ENCODE results near the gene NLRP14.

The NLRP14 gene

GRCh38 chr11:7020183-7020917 is at the start of gene NLRP14, which contains the start of gene ZNF214:
NLRP14 (plus strand) TSS chr11:7020479; CDS start chr11:7038587, 18,108 bp downstream.
ZNF214 (minus strand) TSS chr11:7020346; CDS start chr11:7002835, 17,511 bp downstream.
- DNase-seq, result no peak

- no peak for DNase-seq
Observed at GRCh38 chr11:6979365-6979764, 40.9 kb upstream of the NLRP14 start.

DNA sequence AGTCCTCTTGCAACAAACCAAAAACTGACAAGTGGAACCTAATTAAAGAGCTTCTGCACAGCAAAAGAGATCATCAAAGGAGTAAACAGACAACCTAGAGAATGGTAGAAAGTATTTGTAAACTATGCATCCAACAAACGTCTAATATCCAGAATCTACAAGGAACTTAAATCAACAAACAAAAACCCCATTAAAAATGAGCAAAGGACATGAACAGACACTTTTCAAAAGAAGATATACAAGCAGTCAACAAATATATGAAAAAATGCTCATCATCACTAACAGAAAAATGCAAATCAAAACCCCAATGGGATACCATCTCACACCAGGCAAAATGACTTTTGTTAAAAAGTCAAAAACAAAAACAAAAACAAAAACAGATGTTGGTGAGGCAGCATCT is 33.8 kb upstream of the NLRP14 start:
- no peak for DNase-seq

DNA sequence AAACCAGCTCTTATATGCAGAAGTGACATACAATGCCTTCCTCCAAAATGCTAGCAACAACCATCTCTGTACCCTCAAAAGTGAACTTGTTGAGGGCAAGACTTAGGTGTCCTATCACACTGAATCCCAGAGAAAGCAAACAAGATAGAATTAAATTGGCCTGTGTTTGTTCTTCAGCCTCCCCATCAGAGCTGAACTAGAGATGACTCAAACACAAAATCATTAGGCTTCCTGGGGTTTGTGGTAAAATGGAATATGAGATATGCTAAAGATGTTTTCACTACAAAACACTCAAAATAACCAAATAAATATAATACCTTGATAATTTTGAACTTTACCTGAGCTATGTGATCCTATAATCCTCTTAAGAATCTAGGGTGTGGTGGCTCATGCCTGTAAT is 31.8 kb upstream of the NLRP14 start:
- DNase-seq, result no peak

GRCh38 chr11:6991227-6991626 is 29.1 kb upstream of the NLRP14 start:
- DNase-seq, result no peak

- DNase-seq, result no peak
Observed at GRCh38 chr11:6992026-6992425, 28.3 kb upstream of the NLRP14 start.

GRCh38 chr11:6992457-6993417 is 27.5 kb upstream of the NLRP14 start:
- no peak for DNase-seq

DNA sequence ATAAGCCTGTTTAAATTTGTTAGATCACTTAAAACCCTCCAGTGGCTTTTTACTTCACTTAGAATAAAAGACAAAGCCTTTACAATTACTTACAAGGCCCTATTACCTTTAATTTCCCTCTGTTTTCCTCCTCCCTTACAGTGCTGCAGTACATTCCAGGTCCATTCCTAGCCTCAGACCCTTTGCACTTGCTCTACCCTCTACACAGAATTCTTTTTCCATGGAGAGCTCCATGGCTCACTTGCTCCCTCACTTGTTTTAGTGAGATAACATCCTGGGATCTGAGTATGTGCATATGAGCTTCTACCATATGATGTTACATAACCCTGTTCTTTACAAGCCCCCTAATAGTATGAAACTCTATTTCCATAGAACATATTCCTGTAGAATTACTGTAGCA is 24.6 kb upstream of the NLRP14 start:
- DNase-seq, result no peak

- DNase-seq, result no peak
Observed at GRCh38 chr11:7004482-7004881, 15.8 kb upstream of the NLRP14 start.

DNA sequence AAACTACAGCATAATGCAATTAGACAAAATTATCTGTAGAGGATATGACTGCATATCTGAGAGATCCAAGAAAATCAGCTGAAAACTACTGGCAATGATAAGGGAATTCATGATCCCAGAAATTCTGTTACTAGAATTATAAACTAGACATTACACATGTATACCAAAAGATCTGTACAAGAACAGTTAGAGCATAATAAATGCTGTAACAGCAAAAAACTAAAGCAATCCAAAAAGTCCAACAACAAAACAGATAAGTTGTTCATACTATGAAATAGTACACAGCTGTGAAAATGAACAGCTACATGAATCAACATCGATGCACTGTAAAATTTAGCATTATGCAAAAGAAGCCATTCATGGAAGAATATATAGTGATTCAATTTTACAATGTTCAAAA is 6.2 kb upstream of the NLRP14 start:
- DNase-seq, result no peak

DNA sequence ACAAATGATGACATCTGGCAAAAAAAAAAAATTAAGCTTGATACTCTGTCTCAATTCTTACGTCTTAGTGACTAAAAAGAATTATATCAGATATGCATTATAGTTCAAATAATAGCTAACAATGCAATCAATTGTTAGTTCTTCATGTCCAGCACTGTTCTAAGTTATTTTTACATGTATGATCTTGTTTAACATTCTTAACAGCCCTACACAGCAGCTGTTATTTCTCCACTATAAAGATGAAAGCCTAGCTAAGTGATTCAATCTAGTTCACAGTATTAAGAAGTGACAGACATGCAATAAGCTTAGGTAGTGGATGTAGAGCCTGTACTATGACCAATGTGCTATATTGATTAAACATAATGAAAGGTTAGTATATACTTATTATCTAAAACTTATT is 4.3 kb upstream of the NLRP14 start:
- DNase-seq, result no peak

DNA sequence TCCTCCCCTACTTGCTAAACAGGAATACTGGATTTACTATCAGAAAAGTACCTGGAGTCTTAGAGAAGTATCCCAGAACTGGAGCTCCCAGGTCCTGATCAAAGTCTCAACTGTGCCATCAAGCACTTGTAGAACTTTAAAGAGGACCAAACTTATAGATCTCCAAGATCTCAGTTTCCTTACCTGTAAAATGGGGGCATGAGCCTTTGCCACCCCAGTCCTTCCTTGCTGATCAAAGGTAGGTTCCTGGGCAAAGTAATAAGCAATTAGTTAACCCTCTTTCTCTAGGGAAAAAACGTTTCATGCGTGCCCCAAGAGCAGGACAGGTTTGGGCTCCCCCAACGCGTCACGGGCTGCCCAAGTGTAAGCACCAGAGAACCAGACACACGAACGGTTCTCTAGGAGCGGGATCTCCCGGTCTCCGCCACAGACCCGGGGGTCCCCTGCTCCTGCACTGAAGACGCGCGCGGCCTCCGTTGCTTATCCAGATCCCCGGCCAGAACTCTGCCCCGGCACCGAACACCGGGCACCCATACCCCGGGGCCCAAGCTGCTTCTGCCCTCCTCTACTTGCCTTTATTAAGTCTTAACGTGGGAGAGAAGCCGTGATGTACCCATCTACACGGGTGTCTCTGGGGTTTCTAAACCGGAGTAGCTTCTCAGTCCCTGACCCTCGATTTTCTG is 638 bp upstream of the NLRP14 start:
- DNase-seq, result no peak

- DNase-seq, result no peak
Observed at GRCh38 chr11:7021318-7021717, 1.0 kb downstream of the NLRP14 start.

- no peak for DNase-seq
Observed at GRCh38 chr11:7028141-7028540, 7.9 kb downstream of the NLRP14 start.

DNA sequence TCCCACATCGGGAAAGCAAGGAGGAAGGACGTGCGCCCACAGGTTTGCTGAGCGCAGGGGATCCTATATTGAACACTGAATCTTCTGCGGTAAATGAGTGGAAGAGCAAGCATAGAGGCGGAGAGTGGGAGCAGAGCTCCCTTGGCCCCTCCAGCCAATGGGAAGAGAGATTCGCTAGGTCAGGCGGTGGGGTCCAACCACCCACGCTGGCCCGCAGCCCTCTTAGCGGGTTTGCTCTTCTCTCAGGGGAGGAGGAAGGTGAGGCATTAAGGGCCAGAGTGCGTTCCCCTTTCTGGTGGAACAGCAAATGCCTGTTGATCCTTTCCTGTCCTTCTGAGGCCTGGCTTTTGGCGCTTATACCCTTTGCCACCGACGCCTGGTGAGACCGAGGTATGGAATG is 10.6 kb downstream of the NLRP14 start:
- DNase-seq, result no peak

DNA sequence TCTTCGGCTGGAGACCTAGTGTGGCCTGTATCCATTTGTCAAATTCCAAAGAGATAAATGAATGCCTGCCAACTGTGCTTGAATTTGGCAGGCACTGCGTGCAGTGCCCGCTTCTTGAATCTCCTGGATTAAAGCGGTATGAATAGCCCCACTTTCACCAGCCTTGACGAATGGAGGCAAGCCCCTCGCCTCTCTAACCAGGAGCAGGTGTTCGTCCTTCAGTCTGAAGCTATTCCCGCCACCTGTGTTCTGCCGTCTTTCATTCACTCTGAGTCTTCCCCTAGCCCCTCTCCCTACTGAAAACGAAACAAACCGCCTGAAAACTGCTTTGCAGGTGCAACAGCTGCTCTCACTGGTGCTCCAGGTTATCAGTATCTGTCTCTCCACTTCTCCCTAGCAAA is 11.2 kb downstream of the NLRP14 start:
- DNase-seq, result no peak

GRCh38 chr11:7032692-7033091 is 12.4 kb downstream of the NLRP14 start:
- no peak for DNase-seq

- no peak for DNase-seq
Observed at GRCh38 chr11:7034019-7034418, 13.7 kb downstream of the NLRP14 start.

DNA sequence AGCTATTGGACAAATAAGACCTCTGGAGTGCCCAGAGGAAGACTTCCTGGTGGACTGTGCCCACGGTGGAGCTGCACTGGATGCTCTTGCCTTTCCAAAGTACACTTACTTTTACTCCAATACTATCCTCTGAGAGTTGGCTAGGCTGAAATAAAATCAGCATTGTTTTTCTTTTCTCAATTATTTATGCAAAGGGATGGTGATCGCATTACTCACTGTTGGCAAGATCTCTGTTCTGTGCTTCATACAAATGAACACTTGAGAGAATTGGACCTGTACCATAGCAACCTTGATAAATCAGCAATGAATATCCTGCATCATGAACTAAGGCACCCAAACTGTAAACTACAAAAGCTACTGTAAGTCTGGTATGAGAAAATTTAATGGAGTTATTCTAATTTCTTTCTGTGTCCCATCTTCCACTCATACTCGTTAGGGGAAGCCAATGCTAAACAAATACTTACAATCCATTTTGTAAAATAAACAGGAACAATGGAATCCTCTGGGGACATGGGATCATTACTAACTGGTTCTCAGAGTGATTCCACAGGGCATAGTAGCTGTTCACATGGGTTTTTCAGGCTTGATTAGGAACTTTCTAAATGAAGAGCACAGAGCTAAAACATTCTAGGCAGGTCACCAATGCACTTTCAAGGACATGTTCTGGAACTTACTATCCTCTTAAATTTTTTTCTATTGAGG is 26.3 kb downstream of the NLRP14 start:
- DNase-seq, result no peak

GRCh38 chr11:7050191-7050590 is 29.9 kb downstream of the NLRP14 start:
- no peak for DNase-seq

DNA sequence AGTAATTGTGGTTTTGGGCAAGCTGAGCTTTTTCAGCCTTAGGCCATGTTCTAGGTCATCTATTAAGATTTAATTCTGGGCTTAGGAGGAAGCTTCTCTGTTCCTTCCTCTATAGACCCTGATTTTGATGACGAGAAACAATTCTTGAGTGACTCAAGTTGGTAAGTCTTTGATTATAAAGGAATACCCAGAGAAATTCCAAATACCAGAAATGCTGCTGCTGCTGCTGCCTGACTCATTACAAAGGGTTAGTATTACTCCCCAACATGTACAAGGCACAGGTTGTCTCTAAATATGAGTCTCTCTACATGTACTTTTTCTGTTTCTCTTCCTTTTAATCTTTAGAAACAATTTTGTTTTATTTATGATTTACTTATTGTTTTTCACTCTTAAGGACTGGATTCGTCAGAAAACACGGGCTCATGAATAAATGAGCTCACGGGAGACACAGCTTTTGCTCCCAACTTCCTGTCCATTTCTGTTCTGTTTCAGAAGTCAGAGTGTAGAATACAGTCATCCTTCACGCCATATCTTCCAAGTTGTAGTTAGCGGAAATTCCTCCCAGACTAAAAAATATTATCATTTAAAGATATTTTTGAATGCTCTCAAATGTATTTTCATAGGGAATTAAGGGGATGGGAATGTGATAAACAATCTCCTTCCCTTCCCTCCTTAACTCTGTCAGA is 36.7 kb downstream of the NLRP14 start:
- no peak for DNase-seq

- no peak for DNase-seq
Observed at GRCh38 chr11:7057641-7058040, 37.4 kb downstream of the NLRP14 start.
